Glutamatergic neuron (in vitro differentiated cells): Measurements from ENCODE around the gene COPS9. TPM values are rescaled to one million over a fixed set of nuclear protein-coding genes. Genes with fewer than 3 reads are reported as not detected.

ENCODE experiments used
- DNase-seq: peaks from one replicate; pipeline ENCODE4 v3.0.0; 2022
- H3K27ac Mint-ChIP-seq: one replicate; pipeline ENCODE4 v1.8.0; 2020; ENCODE audit warnings: mild to moderate bottlenecking, mixed read lengths, inconsistent platforms; ENCODE audit not compliant: unreplicated experiment
- H3K27me3 Mint-ChIP-seq: one replicate; pipeline ENCODE4 v1.8.0; 2020; ENCODE audit warnings: mild to moderate bottlenecking, moderate library complexity, mixed read lengths, inconsistent platforms; ENCODE audit not compliant: unreplicated experiment
- H3K36me3 Mint-ChIP-seq: one replicate; pipeline ENCODE4 v1.8.0; 2020; ENCODE audit warnings: mild to moderate bottlenecking, mixed read lengths, inconsistent platforms; ENCODE audit not compliant: unreplicated experiment
- H3K4me1 Mint-ChIP-seq: one replicate; pipeline ENCODE4 v1.8.0; 2020; ENCODE audit warnings: mild to moderate bottlenecking, low read depth, mixed read lengths, inconsistent platforms; ENCODE audit not compliant: unreplicated experiment
- H3K4me3 Mint-ChIP-seq: one replicate; pipeline ENCODE4 v1.8.0; 2020; ENCODE audit warnings: mild to moderate bottlenecking, mixed read lengths, inconsistent platforms; ENCODE audit not compliant: unreplicated experiment
- H3K9me3 Mint-ChIP-seq: one replicate; pipeline ENCODE4 v1.8.0; 2020; ENCODE audit warnings: mild to moderate bottlenecking, moderate library complexity, mixed read lengths, inconsistent platforms; ENCODE audit not compliant: unreplicated experiment
- CTCF ChIP-seq: fragments of 200-600 bp; sonication (generic); IDR thresholded peaks from one replicate; pipeline ENCODE4 v1.5.0; 2021; ENCODE audit not compliant: partially characterized antibody, unreplicated experiment
- total RNA-seq: library from RNA; stranded (reverse); fragmentation: NEBNext Ultra II Directional; extraction: Animal tissue kit (Norgen Biotek cat#: 25700); gene quantifications from one replicate; pipeline ENCODE4 v1.2.1, GENCODE V29; 2021; ENCODE audit not compliant: unreplicated experiment

COPS9 gene
- total RNA-seq, 1 donor from 2014 or later = 121 TPM

- Mint-ChIP-seq H3K4me3 (no peak overlapping the region), H3K9me3 (peaks cover 6% of the 10 kb centered on the region), H3K27me3 (peaks cover 2% of the 10 kb centered on the region), H3K36me3 (peaks cover 29% of the 10 kb centered on the region), H3K4me1 (no peaks in the 10 kb centered on the region), H3K27ac (no peak overlapping the region)
- no peak for TF ChIP-seq CTCF
- no peak for DNase-seq
These were observed 49.5 kb downstream of the COPS9 start for GRCh38 chr2:240086563-240086962.

Other genes with a start within 250 kb of the COPS9 start
- gene NDUFA10, start 111.0 kb downstream of the COPS9 start, total RNA-seq = 104 TPM
- gene OR6B2, start 105.9 kb downstream of the COPS9 start, total RNA-seq = not detected
- not detected for gene OR6B3, start 82.8 kb downstream of the COPS9 start, total RNA-seq
- gene OTOS, start 4.4 kb upstream of the COPS9 start, total RNA-seq = not detected